HT1080 (cell line): ENCODE results near the gene TCF23. TPM values are rescaled to one million over a fixed set of nuclear protein-coding genes. Genes with fewer than 3 reads are reported as not detected.
"Not testable (repeated sequence)": the region's sequence is repeated elsewhere in the genome, so short reads cannot be mapped to it uniquely, and the experiment has no call there.

ENCODE experiments used
- DNase-seq: peaks from one replicate; pipeline ENCODE4 v3.0.0-alpha.2; 2015; ENCODE audit warnings: low read depth
- polyA plus RNA-seq, 2 experiments: library from polyadenylated mRNA; depleted of rRNA; stranded (reverse); fragments of >200 nt; gene quantifications; 2 replicates each; pipeline ENCODE4 v1.2.3, GENCODE V29; 2015
- total RNA-seq: library from RNA; depleted of rRNA; stranded (reverse); fragments of >200 nt; shearing (Covaris generic); gene quantifications from 2 replicates; pipeline ENCODE4 v1.2.3, GENCODE V29; 2014; rRNA removed

The TCF23 gene
- total RNA-seq: not detected in 2 replicates
- not detected in 2 replicates for polyA plus RNA-seq (2015; cell fraction: cytosol; rRNA removed)
- polyA plus RNA-seq (2015; cell fraction: nucleus; rRNA removed): not detected in 2 replicates

DNA sequence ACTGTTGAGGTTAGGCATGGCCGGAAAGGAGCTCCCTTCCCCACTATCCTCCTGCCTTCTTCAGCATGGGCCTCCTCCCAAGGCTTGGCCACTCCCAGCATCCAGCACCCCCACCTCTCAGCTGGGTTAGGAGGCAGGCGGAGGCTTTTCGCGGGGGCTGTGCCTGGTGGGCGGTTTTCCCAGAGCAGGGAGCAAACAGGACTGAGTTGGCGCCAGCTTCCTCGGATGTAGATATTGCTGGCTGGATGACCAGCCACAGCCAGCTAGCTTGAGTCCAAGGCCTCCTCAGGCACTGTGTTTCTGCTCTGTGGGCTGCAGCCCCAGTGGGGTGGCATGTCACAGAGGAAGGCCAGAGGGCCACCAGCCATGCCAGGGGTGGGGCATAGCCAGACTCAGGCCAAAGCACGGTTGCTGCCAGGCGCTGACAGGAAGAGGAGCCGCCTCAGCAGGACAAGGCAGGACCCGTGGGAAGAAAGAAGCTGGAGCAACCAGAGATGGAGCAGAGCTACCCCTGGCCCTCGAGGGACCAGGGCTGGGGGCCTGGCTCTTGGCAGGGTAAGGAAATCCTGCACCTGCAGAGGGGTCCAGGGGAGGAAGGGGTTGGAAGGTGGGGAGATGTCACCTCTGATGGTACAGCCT is at the start of gene TCF23:
Gene TCF23 (plus strand): TSS at position 204 of the 639 bp plus-strand sequence. CDS start 130 bp downstream, at position 334.
- no peak for DNase-seq

DNA sequence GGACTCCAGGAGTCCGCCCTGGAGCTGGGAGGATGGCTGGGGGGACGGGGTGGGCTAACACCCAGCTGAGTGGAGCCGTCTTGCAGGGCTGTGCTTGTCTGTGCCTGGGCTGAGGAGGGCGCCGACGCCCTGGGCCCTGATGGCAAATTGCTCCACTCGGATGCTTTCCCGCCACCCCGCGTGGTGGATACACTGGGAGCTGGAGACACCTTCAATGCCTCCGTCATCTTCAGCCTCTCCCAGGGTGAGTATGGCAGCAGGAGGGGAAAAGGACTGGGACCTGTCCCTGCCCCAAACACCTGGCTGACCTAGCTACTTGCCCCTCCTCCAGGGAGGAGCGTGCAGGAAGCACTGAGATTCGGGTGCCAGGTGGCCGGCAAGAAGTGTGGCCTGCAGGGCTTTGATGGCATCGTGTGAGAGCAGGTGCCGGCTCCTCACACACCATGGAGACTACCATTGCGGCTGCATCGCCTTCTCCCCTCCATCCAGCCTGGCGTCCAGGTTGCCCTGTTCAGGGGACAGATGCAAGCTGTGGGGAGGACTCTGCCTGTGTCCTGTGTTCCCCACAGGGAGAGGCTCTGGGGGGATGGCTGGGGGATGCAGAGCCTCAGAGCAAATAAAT is 49.4 kb upstream of the TCF23 start:
- no peak for DNase-seq

DNA sequence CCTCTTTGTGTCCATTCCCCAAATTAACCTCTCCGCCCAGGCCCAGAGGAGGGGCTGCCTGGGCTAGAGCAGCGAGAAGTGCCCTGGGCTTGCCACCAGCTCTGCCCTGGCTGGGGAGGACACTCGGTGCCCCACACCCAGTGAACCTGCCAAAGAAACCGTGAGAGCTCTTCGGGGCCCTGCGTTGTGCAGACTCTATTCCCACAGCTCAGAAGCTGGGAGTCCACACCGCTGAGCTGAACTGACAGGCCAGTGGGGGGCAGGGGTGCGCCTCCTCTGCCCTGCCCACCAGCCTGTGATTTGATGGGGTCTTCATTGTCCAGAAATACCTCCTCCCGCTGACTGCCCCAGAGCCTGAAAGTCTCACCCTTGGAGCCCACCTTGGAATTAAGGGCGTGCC is 48.8 kb upstream of the TCF23 start:
- no peak for DNase-seq

DNA sequence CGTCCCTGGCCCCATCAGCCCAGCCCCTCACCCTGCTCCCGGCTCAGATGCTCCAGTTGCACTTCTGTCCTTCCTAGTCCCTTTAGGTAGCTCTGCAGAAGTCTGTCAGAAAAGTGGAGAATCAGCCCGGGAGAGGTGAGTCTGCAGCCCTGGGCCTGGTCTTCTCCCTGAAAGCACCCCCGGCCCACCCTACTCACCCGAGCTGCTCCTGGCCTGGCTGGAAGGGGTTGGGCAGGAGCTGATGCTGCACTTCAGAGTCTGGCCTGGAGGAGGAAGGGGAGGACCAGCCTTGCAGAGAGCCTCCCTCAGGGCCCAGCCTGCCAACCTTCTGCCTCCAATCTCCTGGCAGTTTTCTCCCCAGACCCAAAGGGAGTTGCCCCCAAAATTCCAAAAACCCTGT is 46.5 kb upstream of the TCF23 start:
- DNase-seq: no peak

DNA sequence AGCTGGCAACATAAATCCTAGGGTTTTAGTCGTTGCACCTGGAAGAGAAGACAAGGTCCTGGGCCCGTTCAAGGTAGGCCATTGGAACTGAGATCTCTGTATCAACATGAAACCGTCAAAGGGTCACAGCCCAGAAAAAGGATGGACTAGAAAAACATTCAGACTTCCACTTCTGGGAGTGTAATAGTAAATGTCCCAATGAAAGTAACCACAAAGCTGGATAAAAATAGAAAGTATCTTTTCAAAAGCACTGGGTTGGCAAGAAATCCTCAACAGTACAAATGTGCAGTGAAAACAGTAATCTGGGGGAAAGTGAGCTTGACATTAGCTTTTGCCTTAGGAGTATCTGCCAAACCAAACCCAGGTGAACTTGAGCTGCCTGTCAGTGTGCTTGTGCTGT is 42.8 kb upstream of the TCF23 start:
- no peak for DNase-seq

DNA sequence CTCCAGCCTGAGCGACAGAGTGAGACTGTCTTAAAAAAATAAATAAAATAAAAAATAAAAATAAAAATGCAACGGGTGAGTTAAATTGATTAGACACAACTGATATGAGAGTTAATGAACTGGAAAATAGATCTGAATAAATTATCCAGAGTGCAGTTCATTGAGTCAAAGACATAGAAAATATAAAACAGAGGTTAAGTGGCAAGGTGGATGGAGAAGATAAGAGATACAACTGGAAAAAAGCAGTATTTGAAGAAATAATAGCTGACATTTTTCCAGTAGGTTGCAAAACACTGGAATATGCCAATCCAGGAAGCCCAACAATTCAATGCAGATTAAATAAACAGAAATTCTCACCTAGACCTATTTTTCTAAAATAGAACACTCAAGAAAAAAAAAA is 40.6 kb upstream of the TCF23 start:
- no peak for DNase-seq

DNA sequence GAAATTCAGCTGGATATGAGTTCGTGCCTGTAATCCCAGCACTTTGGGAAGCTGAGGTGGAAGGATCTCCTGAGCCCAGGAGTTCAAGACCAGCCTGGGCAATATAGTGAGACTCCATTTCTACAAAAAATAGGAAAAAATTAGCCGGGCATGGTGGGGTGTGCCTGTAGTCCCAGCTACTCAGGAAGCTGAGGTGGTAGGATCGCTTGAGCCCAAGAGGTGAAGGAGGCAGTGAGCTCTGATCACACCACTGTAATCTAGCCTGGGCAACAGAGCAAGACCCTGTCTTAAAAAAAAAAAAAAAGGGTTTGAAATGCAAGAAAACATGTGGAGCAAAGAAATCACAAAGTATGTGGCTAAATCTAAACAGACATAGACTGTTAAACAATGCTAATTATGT is 39.7 kb upstream of the TCF23 start:
- DNase-seq: no peak

DNA sequence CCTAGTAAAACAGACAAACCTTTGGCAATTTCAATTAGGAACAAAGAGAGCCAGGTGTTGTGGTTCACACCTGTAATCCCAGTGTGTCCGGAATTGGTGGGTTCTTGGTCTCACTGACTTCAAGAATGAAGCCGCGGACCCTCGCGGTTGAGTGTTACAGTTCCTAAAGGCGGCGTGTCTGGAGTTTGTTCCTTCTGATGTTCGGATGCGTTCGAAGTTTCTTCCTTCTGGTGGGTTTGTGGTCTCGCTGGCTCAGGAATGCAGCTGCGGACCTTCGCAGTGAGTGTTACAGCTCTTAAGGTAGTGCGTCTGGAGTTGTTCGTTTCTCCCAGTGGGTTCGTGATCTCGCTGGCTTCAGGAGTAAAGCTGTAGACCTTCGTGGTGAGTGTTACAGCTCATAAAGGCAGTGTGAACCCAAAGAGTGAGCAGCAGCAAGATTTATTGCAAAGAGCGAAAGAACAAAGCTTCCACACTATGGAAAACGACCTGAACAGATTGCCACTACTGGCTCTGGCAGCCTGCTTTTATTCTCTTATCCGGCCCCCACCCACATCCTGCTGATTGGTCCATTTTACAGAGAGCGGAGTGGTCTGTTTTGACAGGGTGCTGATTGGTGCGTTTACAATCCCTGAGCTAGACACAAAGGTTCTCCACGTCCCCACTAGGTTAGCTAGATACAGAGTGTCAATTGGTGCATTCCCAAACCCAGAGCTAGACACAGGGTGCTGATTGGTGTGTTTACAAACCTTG is 38.0 kb upstream of the TCF23 start:
- DNase-seq: not testable (repeated sequence)

DNA sequence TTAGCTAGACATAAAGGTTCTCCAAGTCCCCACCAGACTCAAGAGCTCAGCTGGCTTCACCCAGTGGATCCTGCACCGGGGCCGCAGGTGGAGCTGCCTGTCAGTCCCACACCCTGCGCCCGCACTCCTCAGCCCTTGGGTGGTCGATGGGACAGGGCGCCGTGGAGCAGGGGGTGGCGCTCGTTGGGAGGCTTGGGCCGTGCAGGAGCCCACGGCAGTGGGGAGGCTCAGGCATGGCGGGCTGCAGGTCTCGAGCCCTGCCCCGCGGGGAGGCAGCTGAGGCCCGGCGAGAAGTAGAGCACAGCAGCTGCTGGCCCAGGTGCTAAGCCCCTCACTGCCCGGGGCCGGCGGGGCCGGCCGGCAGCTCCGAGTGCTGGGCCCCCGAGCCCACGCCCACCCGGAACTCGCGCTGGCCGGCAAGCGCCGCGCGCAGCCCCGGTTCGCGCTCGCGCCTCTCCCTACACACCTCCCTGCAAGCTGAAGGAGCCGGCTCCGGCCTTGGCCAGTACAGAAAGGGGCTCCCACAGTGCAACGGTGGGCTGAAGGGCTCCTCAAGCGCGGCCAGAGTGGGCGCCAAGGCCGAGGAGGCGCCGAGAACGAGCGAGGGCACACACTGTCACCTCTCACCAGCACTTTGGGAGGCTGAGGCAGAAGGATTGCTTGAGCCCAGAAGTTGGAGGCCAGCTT is 37.3 kb upstream of the TCF23 start:
- DNase-seq: not testable (repeated sequence)

DNA sequence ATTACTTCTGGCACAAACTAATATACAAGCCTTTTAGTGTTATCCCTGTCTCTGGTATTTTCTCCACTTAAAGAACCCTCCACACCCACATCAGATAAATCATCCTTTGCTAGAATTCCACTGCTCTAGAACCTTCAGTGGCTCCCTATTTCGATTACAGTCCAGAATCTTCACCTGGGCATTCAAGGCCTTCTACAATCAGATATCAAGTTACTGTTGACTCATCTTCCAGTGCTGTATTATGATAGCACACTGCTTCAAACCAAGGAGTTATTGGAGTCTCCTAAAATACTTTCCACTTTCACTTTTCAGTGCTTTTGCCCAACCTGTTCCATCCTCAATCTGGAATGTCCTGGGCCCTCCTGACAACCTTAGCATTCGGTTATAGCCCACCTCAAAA is 33.3 kb upstream of the TCF23 start:
- no peak for DNase-seq

DNA sequence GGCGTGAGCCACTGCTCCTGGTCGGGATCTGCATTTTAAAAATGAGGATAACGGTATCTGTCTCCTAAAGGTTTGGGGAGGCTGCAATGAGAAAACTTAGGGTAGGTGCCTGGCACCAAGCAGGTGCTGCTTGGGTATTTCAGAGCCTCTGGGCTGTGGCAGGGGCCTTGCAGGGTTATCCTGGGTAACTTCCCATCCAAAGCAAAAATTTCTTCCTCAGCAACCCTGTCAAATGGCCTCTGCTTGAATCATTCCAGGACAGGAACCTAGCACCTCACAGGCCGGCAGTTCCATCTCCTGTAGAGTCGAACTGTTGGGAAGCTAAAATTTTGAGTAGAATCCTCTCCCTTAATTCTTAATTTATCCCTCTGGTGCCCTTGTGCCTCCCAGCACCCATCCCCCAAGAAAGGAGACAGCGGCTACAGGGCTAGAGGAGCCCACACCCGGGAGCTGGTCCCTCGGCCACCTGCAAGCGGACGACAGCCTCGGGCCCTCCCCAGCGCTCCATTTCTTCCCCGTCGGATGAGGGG is 30.7 kb upstream of the TCF23 start:
- no peak for DNase-seq

DNA sequence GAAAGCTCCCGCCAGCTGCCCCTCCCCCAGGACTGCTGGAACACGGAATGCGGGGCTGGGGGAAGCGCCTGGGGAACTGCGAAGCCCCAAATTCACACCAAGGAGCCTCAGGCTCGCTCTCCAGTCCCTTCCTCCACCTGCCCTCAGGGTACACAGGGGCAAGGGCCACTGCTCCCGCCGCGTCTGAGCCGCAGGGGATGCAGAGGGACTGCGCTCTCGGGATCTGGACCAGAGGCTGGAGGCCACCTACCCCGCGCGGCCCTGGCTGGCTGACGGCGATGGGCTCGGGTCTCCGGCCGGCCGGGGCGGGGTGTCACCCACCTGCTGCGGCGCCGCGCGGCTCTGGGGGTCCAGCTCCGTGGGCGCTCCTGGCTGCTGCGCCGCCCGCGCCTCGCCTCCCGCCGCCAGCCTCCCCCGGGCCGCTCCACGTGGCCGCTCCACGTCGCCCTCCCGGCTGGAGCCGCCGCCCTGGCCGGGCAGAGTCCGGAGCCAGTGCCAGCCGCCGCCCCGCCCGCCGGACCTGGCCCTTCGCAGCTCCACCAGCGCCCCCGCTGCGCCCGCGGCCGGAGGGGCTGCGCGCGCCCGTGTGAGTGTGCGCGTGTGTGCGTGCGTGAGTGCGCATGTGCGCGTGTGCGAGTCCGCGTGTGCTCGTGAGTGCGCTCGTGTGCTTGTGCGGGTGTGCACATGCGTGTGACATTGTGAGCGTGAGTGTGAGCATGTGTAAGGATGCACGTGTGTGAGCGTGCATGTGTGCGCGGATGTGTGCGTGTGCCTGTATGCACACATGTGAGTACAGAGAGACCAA is 30.1 kb upstream of the TCF23 start, which contains the start of gene CGREF1:
Gene CGREF1 (minus strand): TSS at position 604 of the 805 bp plus-strand sequence. CDS start 14,762 bp downstream, outside the sequence.
- DNase-seq: no peak

DNA sequence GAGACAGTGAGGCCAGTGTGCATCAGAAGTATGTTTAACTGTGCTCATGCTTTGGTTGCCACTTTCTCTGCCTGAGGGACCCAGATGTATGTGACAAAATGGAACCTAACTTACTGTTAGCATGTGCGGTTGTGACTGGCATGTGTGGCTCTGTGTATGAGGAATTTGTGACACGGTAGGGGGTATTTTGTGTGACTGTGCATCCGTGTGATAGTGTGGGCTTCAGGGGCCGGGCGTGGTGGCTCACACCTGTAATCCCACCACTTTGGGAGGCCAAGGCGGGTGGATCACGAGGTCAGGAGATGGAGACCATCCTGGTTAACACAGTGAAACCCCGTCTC is 29.5 kb upstream of the TCF23 start:
- DNase-seq: not testable (repeated sequence)

DNA sequence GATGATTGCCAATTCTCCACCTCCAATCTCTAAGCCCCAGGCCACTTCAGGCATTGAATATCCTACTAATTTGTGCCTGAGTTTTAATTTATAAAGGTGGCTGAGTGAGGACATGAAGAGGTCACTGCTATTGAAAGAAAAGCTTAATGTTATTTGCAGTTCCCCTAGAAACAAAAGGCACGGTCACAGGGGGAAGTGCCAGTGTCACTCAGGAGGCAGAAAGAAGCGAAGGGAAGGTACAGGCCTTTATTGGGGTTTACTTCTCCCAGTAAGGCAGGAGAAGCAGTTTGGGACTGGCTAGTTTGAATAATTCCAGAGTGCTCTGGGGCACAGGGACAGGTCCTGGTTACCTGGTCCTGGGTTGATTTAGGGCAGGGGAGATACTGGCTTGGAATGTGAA is 26.9 kb upstream of the TCF23 start:
- DNase-seq: no peak

DNA sequence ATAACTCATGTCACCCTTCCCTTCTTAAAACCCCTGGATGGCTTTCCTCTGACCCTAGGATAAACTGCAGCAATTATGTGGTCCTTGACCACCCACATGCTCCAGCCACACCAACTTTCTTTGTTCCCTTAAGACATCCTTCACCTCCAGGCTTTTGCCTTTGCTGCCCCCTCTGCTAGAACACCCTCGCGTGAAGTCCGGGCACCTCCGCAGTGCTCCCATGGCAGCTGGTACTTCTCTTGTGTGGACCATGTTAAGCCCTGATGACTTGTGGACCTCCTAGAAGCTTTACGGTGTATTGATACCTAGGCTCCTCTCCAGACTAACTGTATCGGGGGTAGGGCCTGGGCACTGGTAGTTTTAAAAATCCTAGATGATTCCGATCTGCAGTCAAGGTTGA is 26.0 kb upstream of the TCF23 start:
- no peak for DNase-seq

DNA sequence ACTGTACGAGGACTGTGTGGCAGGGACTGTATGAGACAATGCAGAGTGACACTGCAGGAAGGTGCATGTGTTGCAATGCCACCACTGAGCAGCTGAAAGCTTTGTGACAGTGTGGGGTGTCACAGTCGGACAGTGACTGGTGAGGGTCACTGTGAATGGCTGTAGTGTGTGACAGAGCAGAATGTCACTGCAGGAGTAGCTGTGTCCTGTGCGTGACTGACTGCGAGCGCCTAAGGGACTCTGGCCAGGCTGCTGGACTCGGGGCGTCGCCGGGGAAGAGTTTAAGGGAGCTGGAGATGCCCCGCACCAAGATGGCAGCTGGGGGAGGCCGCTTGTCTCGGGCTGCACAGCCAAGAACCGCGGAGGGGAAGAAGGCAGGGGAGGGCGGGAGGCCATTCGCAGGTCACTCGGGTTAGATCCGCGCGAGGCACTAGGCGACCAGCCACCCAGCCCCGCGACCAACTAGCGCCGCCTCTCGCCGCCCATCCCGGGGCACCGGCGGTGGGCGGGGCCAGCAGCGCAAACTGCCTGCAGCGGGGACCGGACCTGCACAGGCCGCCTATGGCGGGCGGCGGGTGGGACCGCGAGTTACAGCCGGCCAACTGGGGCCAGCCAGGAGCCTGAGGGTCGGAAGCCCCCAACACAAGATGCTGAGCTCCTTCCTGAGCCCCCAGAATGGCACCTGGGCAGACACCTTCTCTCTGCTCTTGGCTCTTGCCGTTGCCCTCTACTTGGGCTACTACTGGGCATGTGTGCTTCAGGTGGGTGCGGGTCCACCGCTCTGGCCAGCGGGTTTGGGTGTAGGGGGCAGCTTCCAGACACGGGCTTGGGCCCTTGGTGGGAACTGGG is 25.3 kb upstream of the TCF23 start, which contains the start of gene ABHD1:
Gene ABHD1 (plus strand): TSS at position 514 of the 849 bp plus-strand sequence. CDS start 134 bp downstream, at position 648.
- no peak for DNase-seq

DNA sequence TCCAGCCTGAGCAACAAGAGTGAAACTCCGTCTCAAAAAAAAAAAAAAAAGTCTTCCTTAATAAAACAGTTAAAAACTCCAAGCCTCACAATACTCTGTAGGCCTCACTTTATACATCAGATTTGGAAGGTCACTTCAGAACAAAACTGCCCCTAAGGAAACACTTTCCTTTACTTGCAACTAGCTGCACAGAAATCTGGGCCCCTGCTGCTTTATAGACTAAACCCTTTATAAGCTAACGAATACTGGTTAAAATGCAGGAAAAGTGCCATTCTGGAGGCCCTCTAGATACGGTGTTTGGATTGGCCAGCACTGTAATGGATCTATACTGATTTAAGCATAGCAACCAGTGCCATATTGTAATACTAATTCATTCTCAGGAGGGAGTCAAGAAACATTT is 23.7 kb upstream of the TCF23 start:
- DNase-seq: no peak

DNA sequence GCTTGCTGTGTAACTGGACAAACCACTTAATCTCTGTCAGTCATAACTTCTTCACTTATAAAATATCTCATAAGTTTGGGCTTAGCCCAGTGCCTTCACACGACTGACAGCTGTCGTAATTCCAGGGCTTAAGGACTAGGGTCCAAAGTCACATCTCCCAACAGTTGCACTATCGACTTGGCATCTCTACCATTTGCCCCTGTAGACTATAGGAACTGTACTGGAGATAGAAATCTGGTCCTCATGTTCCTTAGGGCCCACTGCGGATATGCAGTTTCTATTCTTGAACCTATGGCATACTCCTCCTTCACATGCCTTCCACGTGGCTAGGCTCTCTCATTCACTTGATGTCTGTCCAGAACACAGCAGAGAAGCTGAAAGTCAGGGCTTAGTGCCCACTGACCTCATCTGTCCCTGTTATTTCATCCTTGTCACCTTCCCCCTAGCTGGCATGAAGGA is 22.5 kb upstream of the TCF23 start:
- DNase-seq: no peak

DNA sequence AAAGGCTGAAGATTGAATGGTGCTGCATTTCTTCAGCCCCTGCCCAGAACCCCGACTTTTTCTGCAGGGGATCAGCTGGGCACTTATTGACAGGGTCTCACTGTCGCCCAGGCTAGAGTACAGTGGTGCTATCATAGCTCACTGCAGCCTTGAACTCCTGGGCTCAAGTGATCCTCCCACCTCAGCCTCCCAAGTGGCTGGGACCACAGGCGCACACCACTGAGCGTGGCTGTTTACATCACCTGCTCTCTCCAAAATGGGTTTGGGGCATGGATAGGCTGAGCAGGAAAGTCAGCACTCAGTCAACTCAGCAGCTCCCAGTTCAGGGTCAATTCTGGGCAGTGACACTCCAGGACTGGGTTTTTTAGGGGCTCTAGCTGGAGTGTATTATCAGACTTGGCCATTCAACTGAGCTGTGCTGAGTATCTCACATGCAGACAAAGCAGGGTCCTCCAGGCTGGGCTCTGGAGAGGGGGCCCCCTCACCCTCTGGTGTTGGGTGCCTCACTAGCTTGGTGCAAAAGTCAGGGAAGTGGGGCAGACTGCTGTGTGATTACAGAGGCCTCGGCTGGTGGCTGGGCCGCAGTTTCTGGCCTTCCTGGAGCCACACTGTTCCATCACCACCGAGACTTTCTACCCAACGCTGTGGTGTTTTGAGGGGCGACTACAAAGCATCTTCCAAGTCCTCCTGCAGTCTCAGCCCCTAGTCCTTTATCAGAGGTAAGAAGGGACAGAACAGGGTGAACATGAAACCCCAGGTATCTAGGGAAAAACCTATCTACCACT is 20.7 kb upstream of the TCF23 start:
- DNase-seq: no peak
